Measurements from ENCODE around the gene WNT5B.

DNA sequence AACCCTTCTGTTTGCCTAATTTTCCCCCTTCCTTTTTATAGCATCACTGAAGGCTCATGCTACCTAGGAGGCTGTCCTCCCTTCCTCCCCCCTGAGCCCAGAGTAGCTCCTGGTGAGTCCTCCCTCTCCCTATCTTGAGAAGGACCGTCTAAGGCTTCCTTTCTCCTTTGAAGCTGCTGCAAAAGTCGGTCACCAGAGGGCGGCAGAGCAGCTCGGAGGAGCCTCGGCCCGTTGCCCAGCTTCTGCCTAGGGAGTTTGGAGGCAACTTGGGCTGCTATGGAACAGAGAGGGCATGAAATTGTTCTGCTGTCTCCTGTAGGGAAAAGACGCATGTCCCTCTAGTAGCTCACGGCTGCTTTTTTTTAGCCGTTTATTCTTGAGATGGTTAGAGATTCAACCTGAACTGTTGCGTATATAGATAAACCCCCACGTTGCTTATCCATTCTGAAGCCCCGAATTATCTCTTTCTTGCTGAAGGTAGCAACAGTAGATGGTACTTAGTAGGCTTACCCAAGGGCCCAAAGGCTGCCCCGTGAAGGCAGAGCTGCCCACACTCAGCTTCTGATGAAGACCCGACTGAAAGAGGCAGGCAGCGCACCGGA is 5.7 kb downstream of the WNT5B start:
- TF ChIP-seq POLR2A (IDR thresholded peaks at IDR 0.05), result no peak
- TF ChIP-seq, protein P1, sequence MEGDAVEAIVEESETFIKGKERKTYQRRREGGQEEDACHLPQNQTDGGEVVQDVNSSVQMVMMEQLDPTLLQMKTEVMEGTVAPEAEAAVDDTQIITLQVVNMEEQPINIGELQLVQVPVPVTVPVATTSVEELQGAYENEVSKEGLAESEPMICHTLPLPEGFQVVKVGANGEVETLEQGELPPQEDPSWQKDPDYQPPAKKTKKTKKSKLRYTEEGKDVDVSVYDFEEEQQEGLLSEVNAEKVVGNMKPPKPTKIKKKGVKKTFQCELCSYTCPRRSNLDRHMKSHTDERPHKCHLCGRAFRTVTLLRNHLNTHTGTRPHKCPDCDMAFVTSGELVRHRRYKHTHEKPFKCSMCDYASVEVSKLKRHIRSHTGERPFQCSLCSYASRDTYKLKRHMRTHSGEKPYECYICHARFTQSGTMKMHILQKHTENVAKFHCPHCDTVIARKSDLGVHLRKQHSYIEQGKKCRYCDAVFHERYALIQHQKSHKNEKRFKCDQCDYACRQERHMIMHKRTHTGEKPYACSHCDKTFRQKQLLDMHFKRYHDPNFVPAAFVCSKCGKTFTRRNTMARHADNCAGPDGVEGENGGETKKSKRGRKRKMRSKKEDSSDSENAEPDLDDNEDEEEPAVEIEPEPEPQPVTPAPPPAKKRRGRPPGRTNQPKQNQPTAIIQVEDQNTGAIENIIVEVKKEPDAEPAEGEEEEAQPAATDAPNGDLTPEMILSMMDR (IDR thresholded peaks at IDR 0.05), result peak; percentile 30 to 88 (median 78)

Data from esophagus squamous epithelium (tissue), 4 donors.